Measurements from ENCODE around the gene RDH8. TPM values are rescaled to one million over a fixed set of nuclear protein-coding genes. Genes with fewer than 3 reads are reported as not detected.

Gene RDH8, protein sequence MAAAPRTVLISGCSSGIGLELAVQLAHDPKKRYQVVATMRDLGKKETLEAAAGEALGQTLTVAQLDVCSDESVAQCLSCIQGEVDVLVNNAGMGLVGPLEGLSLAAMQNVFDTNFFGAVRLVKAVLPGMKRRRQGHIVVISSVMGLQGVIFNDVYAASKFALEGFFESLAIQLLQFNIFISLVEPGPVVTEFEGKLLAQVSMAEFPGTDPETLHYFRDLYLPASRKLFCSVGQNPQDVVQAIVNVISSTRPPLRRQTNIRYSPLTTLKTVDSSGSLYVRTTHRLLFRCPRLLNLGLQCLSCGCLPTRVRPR
- not detected in 2 replicates for total RNA-seq (2014; rRNA removed; shearing (Covaris generic))

DNA sequence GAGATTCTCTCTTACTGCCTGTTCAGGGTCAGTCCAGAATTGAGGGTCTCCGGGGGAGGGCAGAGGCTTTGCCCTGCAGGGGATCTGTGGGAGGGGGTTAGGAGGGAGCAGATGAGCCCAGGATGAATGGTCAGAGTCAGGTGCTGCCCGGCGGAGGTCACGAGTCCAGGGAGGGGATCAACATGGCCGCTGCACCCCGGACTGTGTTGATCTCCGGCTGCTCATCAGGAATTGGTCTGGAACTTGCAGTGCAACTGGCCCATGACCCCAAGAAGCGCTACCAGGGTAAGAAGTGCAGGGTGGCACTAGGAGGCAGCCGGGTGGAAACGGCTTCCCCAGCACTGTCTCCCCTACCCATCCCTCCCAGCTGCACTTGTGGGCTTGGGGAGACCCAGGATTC lies at the start of gene RDH8:
TSS of gene RDH8 (plus strand) at position 168 of the 400 bp plus-strand sequence. CDS start at position 183, 15 bp downstream.
- Histone ChIP-seq H3K27ac (no peak within 1 kb of the TSS), H3K9me3 (replicated peaks) (no peaks in the 10 kb centered on the region), H3K27me3 (no peaks in the 10 kb centered on the region), H3K4me1 (peaks cover 13% of the 10 kb centered on the region), H3K36me3 (no peaks in the 10 kb centered on the region), H3K4me3 (no peak within 1 kb of the TSS)
- no peak for DNase-seq

DNA sequence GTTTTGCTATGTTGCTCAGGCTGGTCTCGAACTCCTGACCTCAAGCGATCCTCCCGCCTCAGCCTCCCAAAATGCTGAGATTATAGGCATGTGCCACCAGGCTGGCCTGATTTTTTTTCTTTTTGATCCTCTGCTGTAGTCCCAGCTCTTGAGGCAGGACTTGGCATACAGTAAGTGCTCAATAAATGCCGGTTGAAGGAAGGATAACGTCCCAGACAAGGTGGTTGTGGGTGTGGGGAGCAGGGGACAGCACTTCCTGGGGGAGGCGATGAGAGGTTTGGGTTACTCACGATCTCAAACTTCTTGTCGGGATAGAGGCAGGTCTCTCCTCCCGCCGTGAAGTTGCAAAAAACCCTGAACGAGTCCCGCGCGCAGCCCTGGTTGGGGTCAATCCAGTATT lies 47.3 kb upstream of the RDH8 start:
- Histone ChIP-seq H3K9me3 (replicated peaks) (no peaks in the 10 kb centered on the region), H3K27ac (no peak overlapping the region), H3K4me3 (no peak overlapping the region), H3K36me3 (no peaks in the 10 kb centered on the region), H3K4me1 (no peaks in the 10 kb centered on the region), H3K27me3 (no peaks in the 10 kb centered on the region)
- no peak for DNase-seq

DNA sequence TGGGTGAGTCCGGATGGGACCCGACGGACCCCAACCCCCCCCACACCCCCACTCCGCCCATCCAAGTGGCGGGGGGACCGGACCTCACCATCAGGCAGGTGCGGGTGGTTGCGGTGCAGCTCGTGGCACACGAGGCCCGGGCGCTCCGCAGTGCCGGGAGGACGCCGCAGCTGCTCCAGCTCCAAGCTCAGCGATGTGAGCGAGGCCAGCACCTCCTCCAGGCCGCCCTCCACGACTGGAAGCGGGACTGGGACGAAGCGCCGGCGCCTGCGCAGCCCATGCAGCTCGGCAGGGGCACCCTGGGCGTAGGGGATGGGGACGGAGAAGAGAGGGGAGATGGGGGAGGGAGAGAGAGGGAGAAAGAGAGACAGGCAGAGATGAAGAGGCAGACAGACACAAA lies 46.8 kb upstream of the RDH8 start:
- Histone ChIP-seq H3K4me3 (no peak overlapping the region), H3K27me3 (no peaks in the 10 kb centered on the region), H3K27ac (no peak overlapping the region), H3K36me3 (no peaks in the 10 kb centered on the region), H3K9me3 (replicated peaks) (no peaks in the 10 kb centered on the region), H3K4me1 (no peaks in the 10 kb centered on the region)
- DNase-seq, result no peak

- Histone ChIP-seq H3K27me3 (no peaks in the 10 kb centered on the region), H3K4me3 (no peak overlapping the region), H3K27ac (no peak overlapping the region), H3K9me3 (replicated peaks) (no peaks in the 10 kb centered on the region), H3K36me3 (no peaks in the 10 kb centered on the region), H3K4me1 (no peaks in the 10 kb centered on the region)
- no peak for DNase-seq
These were observed 46.0 kb upstream of the RDH8 start for GRCh38 chr19:9967326-9967725.

DNA sequence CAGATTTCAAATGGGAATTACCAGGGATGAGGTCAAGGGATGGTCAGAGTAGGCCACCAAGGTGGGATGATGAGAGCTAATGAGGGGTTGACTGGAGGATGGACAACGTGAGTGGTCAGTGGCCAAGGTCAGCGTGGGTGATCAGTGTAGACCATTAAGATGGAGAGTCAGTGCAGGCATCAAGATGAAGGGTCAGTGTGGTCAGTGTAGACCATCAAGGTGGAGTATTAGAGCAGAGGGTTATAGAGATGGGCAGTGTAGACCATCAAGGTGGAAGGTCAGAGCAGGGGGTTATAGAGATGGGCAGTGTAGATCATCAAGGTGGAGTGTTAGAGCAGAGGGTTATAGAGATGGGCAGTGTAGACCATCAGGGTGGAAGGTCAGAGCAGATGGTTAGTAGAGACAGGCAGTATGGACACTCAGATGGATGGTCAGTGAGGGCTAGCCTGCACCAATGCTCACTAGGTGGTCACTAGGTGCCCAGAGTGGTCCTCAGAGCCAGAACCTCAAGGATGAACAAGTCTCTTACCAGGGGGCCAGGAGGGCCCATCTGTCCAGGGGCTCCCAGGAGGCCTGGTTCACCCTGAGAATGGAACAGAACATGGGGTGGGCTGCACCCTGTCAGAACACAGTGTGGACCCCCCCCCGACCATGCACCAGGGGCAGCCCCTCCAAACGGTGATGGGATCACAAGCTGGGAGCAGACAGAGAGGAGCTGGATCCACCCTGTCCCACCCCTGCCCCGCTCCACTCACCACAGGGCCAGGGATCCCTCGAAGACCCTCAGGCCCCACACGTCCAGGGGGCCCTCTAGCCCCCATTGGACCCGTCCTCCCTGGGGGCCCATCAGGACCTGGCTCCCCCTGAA lies 44.2 kb upstream of the RDH8 start:
- Histone ChIP-seq H3K36me3 (no peaks in the 10 kb centered on the region), H3K27me3 (no peaks in the 10 kb centered on the region), H3K4me1 (no peaks in the 10 kb centered on the region), H3K27ac (no peak overlapping the region), H3K4me3 (no peak overlapping the region), H3K9me3 (replicated peaks) (no peaks in the 10 kb centered on the region)
- DNase-seq, result no peak

DNA sequence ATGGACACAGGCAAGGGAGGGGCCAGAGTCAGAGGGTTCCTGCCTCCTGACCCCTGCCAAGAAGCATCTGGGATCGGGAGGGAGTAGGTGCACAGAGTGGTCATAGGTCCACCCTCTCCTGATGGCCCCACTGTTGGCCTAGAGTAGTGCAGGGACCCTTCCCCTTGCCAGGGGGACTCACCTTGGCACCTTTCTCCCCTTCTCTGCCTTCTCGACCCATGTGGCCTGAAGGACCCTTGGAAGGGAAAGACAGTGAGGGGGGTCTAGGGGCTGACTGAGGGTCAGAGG lies 43.7 kb upstream of the RDH8 start:
- no peaks in the 10 kb centered on the region for H3K36me3 ChIP-seq
- DNase-seq, result no peak
- no peak overlapping the region for H3K27ac ChIP-seq
- no peaks in the 10 kb centered on the region for H3K27me3 ChIP-seq
- no peaks in the 10 kb centered on the region for H3K4me1 ChIP-seq
- no peaks in the 10 kb centered on the region for H3K9me3 ChIP-seq (replicated peaks)
- no peak overlapping the region for H3K4me3 ChIP-seq

GRCh38 chr19:9970481-9970880 lies 42.8 kb upstream of the RDH8 start:
- no peak for DNase-seq
- Histone ChIP-seq H3K27me3 (no peaks in the 10 kb centered on the region), H3K4me3 (no peak overlapping the region), H3K27ac (no peak overlapping the region), H3K9me3 (replicated peaks) (no peaks in the 10 kb centered on the region), H3K4me1 (no peaks in the 10 kb centered on the region), H3K36me3 (no peaks in the 10 kb centered on the region)

DNA sequence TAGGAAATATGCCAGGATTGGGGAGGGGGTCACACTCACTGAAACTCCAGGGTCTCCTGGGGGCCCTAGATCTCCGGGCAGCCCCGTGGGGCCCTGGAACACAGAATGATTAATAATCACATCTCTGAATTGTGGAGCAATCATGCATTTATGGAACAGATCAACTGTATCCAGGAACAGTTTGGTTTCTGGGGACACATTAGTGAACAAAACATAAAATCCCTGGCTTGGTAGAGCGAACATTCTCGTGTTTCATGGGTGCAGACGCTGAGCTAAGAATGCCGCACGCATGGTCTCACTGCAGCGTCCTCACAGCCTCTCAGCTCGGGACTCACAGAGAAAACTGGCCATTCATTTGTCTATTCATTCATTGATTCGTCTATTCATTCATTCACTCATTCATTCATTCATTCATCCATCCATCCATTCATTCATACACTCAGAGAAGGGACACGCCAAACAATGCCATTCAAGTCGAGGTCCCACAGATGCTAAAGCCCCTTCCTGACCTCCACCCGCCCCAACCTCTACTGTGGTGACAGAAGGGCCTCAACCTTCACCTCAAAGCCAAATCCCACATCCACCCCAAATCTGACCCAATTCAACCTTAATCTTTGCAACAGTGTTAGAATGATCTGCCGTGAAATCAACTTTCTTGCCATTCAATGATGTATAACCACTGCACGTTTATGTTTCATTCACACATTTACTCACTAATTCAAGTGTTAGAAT lies 42.0 kb upstream of the RDH8 start:
- no peak for DNase-seq
- Histone ChIP-seq H3K27me3 (no peaks in the 10 kb centered on the region), H3K9me3 (replicated peaks) (no peaks in the 10 kb centered on the region), H3K27ac (no peak overlapping the region), H3K4me3 (no peak overlapping the region), H3K36me3 (no peaks in the 10 kb centered on the region), H3K4me1 (no peaks in the 10 kb centered on the region)

GRCh38 chr19:9972103-9972502 lies 41.2 kb upstream of the RDH8 start:
- Histone ChIP-seq H3K27ac (no peak overlapping the region), H3K4me3 (no peak overlapping the region), H3K9me3 (replicated peaks) (no peaks in the 10 kb centered on the region), H3K27me3 (no peaks in the 10 kb centered on the region), H3K36me3 (no peaks in the 10 kb centered on the region), H3K4me1 (no peaks in the 10 kb centered on the region)
- no peak for DNase-seq

DNA sequence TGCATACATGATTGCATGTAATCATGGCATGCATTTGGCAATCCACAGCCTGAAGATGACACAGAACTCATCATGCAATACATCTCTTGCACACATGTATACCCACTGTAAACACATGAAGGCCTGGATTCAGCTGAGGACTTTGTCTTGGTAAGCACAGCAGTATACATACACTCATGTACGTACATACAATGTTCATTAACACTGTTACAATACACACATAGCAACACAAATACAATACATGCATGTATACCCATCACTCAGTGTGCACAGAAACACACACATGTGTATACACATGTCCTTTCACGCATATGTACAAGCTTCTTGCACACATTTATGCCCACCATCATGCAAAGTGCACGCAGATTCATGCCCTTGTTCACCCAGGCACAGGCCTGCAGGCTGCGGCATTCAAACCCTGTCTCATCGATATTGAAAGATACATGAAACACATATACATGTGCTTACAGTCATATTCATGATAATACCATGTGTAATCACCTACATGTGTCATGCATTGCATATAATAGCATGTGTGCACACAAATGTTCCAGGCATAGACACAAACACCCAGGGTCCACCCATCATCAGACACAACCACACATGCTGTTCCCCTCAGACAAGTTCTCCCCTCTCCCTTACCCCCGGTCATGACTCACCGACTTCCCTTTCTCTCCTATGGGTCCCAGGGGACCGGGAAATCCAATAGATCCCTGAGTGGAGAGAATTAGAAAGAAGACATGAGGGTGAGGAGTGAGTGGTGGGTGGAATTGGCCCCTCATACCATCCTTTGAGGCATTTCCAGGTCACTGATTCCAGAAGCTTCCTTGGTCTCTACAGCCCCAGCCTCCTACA lies 31.6 kb upstream of the RDH8 start:
- Histone ChIP-seq H3K9me3 (replicated peaks) (no peaks in the 10 kb centered on the region), H3K4me1 (no peaks in the 10 kb centered on the region), H3K36me3 (no peaks in the 10 kb centered on the region), H3K4me3 (no peak overlapping the region), H3K27ac (no peak overlapping the region), H3K27me3 (no peaks in the 10 kb centered on the region)
- no peak for DNase-seq

DNA sequence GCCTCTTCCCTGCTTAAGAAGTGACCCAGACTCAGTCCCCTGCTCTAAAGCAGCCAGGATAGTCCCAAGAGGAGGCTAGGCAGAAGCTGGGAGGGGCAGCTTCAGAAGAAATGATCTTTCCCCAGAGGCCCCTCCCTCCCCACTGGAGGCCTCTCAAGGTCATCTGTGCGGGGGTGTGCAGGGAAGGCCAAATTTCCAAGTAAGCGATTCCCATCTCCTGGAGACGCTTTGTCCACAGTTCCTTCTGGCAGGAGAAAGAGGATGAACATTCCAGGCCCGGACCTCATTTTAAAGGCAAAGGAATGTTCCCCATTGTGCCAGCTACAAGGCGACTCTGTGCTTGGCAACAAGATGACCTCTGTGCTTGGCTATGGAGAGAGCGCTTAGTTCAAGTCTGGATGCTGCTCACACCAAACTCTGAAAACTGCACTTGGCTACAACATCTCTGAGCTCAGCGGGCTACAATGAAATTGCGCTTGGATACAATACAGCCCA lies 26.4 kb upstream of the RDH8 start:
- no peaks in the 10 kb centered on the region for H3K27me3 ChIP-seq
- H3K4me3 ChIP-seq, result no peak overlapping the region
- no peak for DNase-seq
- H3K9me3 ChIP-seq (replicated peaks), result no peaks in the 10 kb centered on the region
- no peaks in the 10 kb centered on the region for H3K36me3 ChIP-seq
- no peaks in the 10 kb centered on the region for H3K4me1 ChIP-seq
- no peak overlapping the region for H3K27ac ChIP-seq

DNA sequence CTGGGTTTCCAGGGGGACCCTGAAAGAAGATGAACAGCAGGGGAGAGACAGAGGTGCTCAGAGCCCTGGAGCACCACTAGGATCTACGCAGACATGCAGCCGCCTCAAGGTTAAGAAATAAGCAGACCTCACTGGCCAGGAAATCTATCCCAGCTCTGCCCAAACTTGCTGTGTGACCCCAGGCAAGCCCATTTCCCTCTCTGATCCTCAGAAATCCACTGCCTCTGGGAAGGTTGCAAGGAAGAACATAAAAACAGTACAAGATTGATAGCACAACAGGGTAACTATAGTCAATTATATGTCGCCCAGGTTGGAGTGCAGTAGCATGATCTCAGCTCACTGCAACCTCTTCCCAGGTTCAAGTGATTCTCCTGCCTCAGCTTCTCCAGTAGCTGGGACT lies 23.8 kb upstream of the RDH8 start:
- Histone ChIP-seq H3K4me3 (no peak overlapping the region), H3K36me3 (no peaks in the 10 kb centered on the region), H3K9me3 (replicated peaks) (no peaks in the 10 kb centered on the region), H3K27me3 (no peaks in the 10 kb centered on the region), H3K27ac (no peak overlapping the region), H3K4me1 (no peaks in the 10 kb centered on the region)
- no peak for DNase-seq

- H3K27me3 ChIP-seq, result no peaks in the 10 kb centered on the region
- H3K36me3 ChIP-seq, result no peaks in the 10 kb centered on the region
- H3K27ac ChIP-seq, result no peak overlapping the region
These were observed 21.7 kb upstream of the RDH8 start for GRCh38 chr19:9991425-9992191.

GRCh38 chr19:9995084-9995483 lies 18.2 kb upstream of the RDH8 start:
- Histone ChIP-seq H3K4me1 (no peaks in the 10 kb centered on the region), H3K4me3 (no peak overlapping the region), H3K9me3 (replicated peaks) (no peaks in the 10 kb centered on the region), H3K27me3 (no peaks in the 10 kb centered on the region), H3K27ac (no peak overlapping the region), H3K36me3 (no peaks in the 10 kb centered on the region)
- DNase-seq, result no peak

More at GRCh38 chr19:9991425-9992191, 21.7 kb upstream of the RDH8 start:
- Histone ChIP-seq H3K4me3 (no peak overlapping the region), H3K4me1 (no peaks in the 10 kb centered on the region), H3K9me3 (replicated peaks) (no peaks in the 10 kb centered on the region)
- DNase-seq, result no peak

Measured in SJCRH30 (cell line).